ENCODE results near the gene TXNL4A. TPM values are rescaled to one million over a fixed set of nuclear protein-coding genes. Genes with fewer than 3 reads are reported as not detected.

TXNL4A gene
- total RNA-seq, 1 donor from 2014 or later = 96.5 TPM

GRCh38 chr18:79952996-79953559 is 35.3 kb downstream of the TXNL4A start:
- intact Hi-C loops (cut with DNase I) = loop anchor here (5.0 kb wide), 1 partner anchor 79 kb away; the partner anchor contains the start of gene RBFA
- peak; percentile 70 for DNase-seq (ENCODE audit: low spot score)

GRCh38 chr18:79952456-79952995 is 35.8 kb downstream of the TXNL4A start:
- peak; percentile 50 for DNase-seq (ENCODE audit: low spot score)
- intact Hi-C loops (cut with DNase I) = loop anchor here (5.0 kb wide), 1 partner anchor 80 kb away; the partner anchor contains the start of gene RBFA

- DNase-seq (ENCODE audit: low spot score) = peak; percentile 98
- intact Hi-C loops (cut with DNase I) = loop anchor here (2.0 to 5.0 kb wide), 2 partner anchors 37 to 81 kb away; partner anchors contain the start of genes RBFA and TXNL4A
These were observed 36.6 kb downstream of the TXNL4A start, which contains the start of gene SLC66A2 for GRCh38 chr18:79951545-79952455. SLC66A2 (minus strand) TSS chr18:79951653; CDS start chr18:79950926, 727 bp downstream.

GRCh38 chr18:79950515-79951341 is 37.6 kb downstream of the TXNL4A start:
- DNase-seq (ENCODE audit: low spot score) = peak; percentile 74
- intact Hi-C loops (cut with DNase I) = loop anchor here (2.0 to 5.0 kb wide), 2 partner anchors 38 to 82 kb away; partner anchors contain the start of genes RBFA and TXNL4A

GRCh38 chr18:79949697-79950487 is 38.5 kb downstream of the TXNL4A start:
- intact Hi-C loops (cut with DNase I) = loop anchor here (2.0 to 10.0 kb wide), 3 partner anchors 39 to 565 kb away; partner anchors contain the start of genes RBFA and TXNL4A
- peak; percentile 84 for DNase-seq (ENCODE audit: low spot score)

GRCh38 chr18:79948719-79949411 is 39.5 kb downstream of the TXNL4A start:
- intact Hi-C loops (cut with DNase I) = loop anchor here (10.0 kb wide), 1 partner anchor 564 kb away; no protein-coding TSS in a partner anchor
- peak; percentile 50 for DNase-seq (ENCODE audit: low spot score)

- intact Hi-C loops (cut with DNase I) = loop anchor here (10.0 kb wide), 1 partner anchor 563 kb away; no protein-coding TSS in a partner anchor
- peak; percentile 19 for DNase-seq (ENCODE audit: low spot score)
These were observed 40.3 kb downstream of the TXNL4A start for GRCh38 chr18:79947881-79948610.

- peak; percentile 64 for DNase-seq (ENCODE audit: low spot score)
- intact Hi-C loops (cut with DNase I) = loop anchor here (10.0 kb wide), 1 partner anchor 562 kb away; no protein-coding TSS in a partner anchor
These were observed 41.2 kb downstream of the TXNL4A start for GRCh38 chr18:79947054-79947755.

GRCh38 chr18:79945118-79946042 is 43.0 kb downstream of the TXNL4A start:
- peak; percentile 63 for DNase-seq (ENCODE audit: low spot score)
- intact Hi-C loops (cut with DNase I) = loop anchor here (10.0 kb wide), 1 partner anchor 561 kb away; no protein-coding TSS in a partner anchor

- intact Hi-C loops (cut with DNase I) = loop anchor here (10.0 kb wide), 1 partner anchor 560 kb away; no protein-coding TSS in a partner anchor
- DNase-seq (ENCODE audit: low spot score) = peak; percentile 33
These were observed 43.6 kb downstream of the TXNL4A start for GRCh38 chr18:79944746-79945117.

GRCh38 chr18:79944126-79944731 is 44.1 kb downstream of the TXNL4A start:
- intact Hi-C loops (cut with DNase I) = loop anchor here (10.0 kb wide), 1 partner anchor 559 kb away; no protein-coding TSS in a partner anchor
- peak; percentile 67 for DNase-seq (ENCODE audit: low spot score)

- DNase-seq (ENCODE audit: low spot score) = peak; percentile 72
These were observed 44.7 kb downstream of the TXNL4A start for GRCh38 chr18:79943608-79944125.

GRCh38 chr18:79942786-79943607 is 45.4 kb downstream of the TXNL4A start:
- peak; percentile 68 for DNase-seq (ENCODE audit: low spot score)
- intact Hi-C loops (cut with DNase I) = loop anchor here (10.0 kb wide), 1 partner anchor 558 kb away; no protein-coding TSS in a partner anchor

More at GRCh38 chr18:79943608-79944125, 44.7 kb downstream of the TXNL4A start:
- intact Hi-C loops (cut with DNase I) = loop anchor here (10.0 kb wide), 1 partner anchor 559 kb away; no protein-coding TSS in a partner anchor

All from cardiac septum (tissue), 1 donor.